HG03575 (cell line): ENCODE measurements around the gene WNK1.

Experiments
- ATAC-seq: cut with Tn5 transposase; IDR thresholded peaks from one replicate; pipeline ENCODE4 v1.9.1; 2021; ENCODE audit not compliant: unreplicated experiment, insufficient number of reproducible peaks, low FRiP score; ENCODE audit errors: extremely low read depth

Gene WNK1

DNA sequence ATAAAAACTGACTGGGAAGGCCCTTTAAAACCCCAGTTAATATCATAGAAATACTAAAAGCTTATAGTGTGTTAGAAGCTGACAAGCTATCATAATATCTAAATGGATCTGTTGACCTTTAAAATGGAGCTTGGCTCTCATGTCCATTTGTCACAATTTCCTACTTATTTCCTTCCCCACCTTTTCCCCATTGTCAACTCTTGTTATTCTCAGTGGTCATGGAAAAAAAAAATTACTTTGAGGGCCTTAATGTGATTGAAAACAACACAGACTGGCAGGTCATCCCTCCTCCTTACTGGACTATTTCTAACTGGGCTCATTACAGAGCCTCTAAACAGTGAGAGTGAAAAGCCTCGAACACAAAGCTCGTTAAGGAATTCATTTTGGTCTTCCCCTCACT, 13.7 kb upstream of the WNK1 start:
- no peak for ATAC-seq

- no peak for ATAC-seq
Measured at GRCh38 chr12:739349-739748, 13.0 kb upstream of the WNK1 start.

DNA sequence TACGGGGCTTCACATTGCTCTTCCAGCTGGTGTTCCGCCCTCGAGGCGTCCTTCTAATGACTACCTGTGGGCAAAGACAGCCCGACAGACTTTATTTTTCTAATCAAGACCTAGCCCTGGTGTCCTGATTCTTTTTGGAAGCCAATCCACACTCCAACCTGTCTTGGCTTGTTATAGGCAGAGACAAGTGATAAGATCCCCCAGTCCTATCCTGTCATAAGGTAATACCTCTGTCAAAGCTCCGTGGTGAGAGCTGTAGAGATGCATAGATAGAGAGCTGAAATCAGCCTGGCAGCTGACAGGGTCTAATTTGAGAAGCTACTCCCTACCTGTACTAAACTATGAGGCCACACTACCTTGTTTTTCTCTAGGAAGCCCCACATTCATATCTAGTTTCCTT, 11.5 kb upstream of the WNK1 start:
- ATAC-seq, result no peak

GRCh38 chr12:749751-750270, 2.6 kb upstream of the WNK1 start:
- no peak for ATAC-seq

DNA sequence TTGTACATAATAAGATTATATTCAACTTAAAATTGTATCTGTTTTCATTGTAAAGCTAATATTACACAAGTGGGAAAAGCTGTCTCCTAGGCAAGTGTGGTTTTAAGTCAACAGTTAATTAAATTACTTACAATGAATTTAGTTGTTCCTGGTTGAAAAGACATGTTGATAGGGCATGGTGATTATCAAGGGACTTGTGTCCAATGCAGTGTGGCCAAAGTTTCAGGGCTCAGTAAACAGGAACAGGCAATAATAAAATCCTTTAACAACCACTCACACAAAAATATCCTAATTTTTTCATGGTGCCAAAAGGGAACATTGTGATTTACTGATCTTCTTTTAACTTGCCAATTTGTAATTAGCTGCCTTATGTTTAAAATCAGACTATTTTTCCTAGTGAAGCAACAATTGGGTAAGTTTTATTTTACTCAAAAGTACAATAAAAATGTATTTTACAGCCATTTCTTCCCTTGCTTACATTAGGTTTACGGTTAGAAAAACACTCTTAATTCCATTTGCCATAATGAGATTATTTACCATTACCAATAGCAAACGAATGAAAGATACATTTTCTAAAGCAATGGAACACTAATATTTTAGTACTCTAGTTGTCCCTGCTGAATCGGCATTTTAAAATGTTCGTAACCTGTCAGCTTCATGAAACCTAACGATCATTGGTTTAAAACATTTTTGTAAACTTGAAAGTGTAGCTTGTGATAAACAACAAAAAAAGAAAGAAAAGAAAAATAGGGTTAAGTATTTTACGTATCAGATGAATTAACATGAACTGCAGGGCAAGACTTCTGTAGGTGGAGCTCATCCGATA, 1.8 kb upstream of the WNK1 start:
- ATAC-seq, result no peak

DNA sequence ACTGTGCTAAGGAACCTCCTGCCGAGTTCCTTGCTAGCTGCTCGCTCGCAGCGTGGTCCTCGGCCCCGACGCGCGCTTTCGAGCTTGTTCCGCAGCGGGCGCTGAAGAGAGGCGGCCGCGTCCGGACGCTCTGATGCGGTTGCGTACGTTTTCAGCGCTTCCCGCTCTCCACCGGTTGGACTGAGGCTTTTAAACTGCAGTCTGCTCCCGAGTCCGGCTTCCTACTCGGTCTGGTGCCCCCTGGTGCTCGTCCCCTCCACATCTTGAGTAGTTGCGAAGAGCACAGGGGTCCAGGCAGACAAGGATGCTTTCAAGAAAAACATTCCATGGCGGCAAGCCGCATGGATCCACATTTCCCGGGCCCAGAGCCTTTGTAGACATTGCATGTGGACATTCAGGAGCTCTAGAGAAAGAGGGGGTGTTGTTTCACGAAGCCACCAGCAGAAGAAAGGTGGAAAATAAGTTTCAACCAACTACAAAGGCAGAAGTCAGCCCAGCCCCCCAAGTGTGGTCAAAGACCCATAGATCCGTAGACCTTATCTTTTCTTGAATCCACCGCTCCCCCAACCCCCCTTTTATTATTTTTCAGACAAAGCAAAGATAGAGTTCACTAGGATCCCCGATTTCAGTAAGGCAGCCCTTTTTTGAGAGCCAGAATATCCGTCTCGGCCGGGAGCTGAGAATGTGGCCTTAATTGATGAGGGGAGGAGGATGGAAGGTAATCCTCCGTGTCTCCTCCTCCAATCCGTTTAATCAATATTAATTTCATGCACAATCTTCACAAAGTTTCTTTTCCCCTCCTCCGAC, 984 bp upstream of the WNK1 start:
- ATAC-seq, result no peak

- no peak for ATAC-seq
Measured at GRCh38 chr12:752695-753610, 574 bp downstream of the WNK1 start.

DNA sequence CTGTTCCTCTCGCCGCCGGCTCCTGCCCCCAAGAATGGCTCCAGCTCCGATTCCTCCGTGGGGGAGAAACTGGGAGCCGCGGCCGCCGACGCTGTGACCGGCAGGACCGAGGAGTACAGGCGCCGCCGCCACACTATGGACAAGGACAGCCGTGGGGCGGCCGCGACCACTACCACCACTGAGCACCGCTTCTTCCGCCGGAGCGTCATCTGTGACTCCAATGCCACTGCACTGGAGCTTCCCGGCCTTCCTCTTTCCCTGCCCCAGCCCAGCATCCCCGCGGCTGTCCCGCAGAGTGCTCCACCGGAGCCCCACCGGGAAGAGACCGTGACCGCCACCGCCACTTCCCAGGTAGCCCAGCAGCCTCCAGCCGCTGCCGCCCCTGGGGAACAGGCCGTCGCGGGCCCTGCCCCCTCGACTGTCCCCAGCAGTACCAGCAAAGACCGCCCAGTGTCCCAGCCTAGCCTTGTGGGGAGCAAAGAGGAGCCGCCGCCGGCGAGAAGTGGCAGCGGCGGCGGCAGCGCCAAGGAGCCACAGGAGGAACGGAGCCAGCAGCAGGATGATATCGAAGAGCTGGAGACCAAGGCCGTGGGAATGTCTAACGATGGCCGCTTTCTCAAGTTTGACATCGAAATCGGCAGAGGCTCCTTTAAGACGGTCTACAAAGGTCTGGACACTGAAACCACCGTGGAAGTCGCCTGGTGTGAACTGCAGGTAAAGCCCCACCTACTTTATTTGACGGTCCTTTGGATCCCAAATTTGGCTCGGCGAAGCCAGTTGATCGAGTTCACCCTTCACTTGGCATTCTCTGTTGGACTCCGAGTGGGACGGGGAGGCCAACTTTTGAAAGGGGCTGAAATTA, 1.5 kb downstream of the WNK1 start:
- no peak for ATAC-seq

- no peak for ATAC-seq
Measured at GRCh38 chr12:754473-754820, 2.1 kb downstream of the WNK1 start.

GRCh38 chr12:754851-755562, 2.6 kb downstream of the WNK1 start:
- ATAC-seq, result no peak

DNA sequence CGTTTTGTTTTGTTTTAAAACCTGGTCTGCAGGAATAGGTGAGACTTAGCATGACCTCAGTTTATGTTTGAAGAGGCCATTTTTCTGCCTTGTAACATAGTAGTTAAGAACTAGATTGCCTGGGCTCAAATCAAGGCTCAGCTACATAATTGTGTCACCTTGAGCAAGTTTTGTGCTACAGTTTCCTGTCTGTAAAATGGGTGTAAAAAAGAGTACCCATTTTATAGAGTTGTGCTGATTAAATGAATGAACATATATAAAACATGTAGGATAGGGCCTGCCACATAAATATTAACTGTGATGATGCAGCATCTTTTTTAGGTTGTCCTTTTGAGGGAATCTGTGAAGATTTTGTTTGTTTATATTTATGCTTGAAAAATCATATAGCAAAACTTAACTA, 7.2 kb downstream of the WNK1 start:
- no peak for ATAC-seq

GRCh38 chr12:761256-761655, 8.9 kb downstream of the WNK1 start:
- ATAC-seq, result no peak

GRCh38 chr12:765840-766239, 13.5 kb downstream of the WNK1 start:
- ATAC-seq, result no peak

GRCh38 chr12:768434-768833, 16.1 kb downstream of the WNK1 start:
- no peak for ATAC-seq

- no peak for ATAC-seq
Measured at GRCh38 chr12:770479-770878, 18.1 kb downstream of the WNK1 start.

GRCh38 chr12:772056-772697, 19.8 kb downstream of the WNK1 start:
- ATAC-seq, result no peak

DNA sequence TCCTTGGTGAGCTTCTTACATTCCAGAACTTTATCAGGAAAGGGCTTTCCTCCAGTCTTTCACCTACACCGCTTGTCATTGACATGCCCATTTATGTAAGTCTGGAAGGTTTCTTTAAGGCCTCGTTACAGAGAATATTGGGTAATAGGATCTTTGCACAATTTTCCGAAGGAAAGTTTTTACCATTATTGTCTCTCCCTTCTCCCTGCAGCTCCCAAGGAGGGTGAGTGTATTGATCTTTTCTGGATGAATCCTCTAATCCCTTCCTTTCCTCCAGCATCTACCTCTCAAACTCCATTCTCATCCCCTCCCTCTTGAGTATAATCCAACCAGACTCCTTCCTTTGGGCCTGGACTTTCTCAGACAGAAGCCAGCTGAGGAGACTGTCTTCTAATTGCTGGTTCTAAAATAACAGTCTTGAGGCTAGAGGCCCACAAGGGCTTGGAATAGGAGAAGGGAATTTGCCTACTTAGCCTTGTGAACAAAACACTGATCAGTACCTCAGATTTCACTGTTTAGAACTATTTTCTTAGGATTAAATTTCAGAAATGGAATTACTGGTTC, 21.8 kb downstream of the WNK1 start:
- no peak for ATAC-seq
